HG02840 (cell line): Measurements from ENCODE around the gene MYBPC2.

Experiments
- ATAC-seq: cut with Tn5 transposase; IDR thresholded peaks from one replicate; pipeline ENCODE4 v1.9.1; 2021; ENCODE audit warnings: mild to moderate bottlenecking, moderate library complexity, moderate number of reproducible peaks; ENCODE audit not compliant: unreplicated experiment, low FRiP score

The MYBPC2 gene

DNA sequence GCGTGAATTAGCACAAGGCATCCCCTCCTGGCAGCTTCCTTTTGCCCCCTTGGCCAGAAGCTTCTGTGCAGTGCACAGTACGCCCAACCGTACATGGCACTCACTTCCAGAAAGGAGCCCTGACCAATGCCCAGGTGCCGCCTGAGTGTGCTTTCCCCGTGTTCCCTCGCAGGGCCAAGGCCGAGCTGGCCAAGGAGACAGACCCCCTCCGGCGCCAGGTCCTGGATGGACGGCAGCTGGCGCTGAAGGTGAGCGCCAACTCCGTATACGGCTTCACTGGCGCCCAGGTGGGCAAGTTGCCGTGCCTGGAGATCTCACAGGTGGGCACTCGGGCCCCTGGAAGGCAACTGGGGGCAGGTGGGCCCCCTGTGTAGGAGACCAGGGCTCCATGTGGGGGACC, 23.3 kb upstream of the MYBPC2 start:
- no peak for ATAC-seq

DNA sequence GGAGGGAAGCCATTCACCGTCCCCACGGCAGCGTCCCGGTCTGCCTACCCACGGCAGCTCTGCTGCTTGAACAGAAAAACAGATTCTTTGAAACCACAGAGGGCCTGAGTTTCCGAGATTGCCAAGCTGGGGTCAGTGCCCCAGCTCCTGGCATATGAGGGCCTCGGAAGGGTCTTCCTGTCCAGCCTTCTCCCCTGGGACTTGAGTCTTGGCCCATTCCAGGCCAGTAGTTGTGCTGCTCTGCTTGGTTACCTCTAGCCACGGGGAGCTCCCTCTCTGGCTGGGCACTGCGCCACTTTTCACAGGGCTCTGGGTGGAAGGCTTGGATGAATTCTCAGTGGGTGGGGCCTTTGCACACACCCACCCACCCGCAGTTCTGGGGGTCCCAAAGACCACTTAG, 22.6 kb upstream of the MYBPC2 start:
- no peak for ATAC-seq

DNA sequence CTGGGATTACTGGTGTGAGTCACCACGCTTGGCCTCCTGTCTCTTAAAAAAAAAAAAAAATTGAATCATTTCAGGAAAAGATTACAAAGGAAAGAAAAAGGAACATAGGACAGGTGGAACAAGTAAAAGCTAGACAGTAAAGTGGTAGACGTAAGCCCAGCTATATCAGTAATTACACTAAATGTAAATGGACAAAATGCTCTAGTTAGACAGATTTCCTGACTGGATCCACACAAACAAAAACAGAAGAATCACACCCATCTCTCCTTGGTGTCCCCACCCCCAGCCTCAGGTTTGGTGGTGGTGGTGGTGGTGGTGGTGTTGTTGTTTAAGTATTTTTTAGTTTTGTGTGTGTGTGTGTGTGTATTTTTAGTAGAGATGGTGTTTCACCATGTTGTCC, 20.3 kb upstream of the MYBPC2 start:
- no peak for ATAC-seq

DNA sequence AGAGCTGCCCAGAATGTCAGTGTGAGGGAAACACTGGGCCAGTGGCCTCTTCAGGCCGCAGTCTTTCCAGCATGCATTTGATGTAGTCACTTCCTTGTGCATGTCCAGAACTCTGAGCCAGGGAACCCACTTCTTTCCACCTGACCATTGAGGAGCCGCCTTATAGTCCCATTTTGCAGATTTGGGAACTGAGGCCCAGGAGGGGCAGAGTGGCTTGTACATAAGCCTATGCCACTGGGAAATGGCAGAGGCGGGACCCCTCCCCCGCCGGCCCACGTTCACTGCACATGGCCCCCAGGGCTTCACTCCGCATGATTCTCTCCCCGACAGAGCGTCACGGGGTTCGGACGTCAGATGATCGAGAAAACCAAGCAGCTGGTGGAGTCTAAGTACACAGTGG, 19.6 kb upstream of the MYBPC2 start:
- no peak for ATAC-seq

DNA sequence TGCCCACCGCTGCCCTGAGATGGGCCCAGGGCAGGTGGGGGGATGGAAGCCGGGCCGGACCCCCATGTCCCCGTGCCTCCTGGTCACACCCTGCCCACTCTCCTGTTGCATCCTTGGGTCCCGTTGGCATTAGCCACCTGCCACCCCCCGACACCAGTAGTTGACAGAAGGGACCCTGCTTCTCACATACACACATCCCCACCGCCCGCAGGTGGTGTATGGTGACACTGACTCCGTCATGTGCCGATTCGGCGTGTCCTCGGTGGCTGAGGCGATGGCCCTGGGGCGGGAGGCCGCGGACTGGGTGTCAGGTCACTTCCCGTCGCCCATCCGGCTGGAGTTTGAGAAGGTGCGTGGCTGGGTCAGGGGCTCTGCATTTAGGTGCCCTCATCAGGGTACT, 19.2 kb upstream of the MYBPC2 start:
- no peak for ATAC-seq

DNA sequence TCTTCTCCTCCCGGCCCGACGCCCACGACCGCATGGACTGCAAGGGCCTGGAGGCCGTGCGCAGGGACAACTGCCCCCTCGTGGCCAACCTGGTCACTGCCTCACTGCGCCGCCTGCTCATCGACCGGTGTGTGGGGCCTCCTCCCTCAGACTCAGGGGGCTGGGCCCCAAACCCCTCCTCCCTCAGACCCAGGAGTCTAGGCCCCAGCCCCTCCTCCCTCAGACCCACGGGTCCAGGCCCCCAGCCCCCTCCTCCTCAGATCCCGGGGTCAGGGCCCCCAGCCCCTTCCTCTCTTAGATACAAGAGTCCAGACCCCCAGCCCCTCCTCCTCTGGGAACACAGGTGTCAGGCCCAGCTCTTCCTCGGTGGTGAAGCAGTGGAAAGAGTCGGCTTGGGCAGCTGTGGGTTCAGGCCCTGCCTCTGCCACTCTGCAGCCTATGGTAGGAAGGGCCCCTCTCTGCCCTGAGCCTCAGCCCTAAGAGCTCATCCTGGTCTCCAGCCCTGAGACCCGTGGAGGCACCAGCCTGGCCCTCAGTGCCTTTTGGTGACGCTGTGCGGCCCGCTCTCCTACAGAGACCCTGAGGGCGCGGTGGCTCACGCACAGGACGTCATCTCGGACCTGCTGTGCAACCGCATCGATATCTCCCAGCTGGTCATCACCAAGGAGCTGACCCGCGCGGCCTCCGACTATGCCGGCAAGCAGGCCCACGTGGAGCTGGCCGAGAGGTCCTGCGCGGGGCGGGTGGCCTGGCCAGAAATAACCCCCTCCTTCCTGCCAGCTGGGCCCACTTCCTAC, 17.6 kb upstream of the MYBPC2 start:
- ATAC-seq, result no peak

DNA sequence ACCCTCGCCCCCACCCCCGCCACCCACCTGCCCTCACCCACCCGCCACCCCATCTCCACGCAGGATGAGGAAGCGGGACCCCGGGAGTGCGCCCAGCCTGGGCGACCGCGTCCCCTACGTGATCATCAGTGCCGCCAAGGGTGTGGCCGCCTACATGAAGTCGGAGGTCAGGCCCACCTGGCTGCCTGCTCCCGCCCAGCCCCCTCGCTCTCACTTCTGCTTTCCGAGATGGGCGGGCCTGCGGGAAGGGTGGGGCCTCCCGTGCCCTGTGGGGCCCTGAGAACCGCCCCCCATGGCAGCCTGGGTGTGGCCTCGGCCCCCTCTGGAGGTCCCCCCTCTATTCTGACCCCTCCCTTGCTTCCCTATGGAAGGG, 17.0 kb upstream of the MYBPC2 start:
- no peak for ATAC-seq

DNA sequence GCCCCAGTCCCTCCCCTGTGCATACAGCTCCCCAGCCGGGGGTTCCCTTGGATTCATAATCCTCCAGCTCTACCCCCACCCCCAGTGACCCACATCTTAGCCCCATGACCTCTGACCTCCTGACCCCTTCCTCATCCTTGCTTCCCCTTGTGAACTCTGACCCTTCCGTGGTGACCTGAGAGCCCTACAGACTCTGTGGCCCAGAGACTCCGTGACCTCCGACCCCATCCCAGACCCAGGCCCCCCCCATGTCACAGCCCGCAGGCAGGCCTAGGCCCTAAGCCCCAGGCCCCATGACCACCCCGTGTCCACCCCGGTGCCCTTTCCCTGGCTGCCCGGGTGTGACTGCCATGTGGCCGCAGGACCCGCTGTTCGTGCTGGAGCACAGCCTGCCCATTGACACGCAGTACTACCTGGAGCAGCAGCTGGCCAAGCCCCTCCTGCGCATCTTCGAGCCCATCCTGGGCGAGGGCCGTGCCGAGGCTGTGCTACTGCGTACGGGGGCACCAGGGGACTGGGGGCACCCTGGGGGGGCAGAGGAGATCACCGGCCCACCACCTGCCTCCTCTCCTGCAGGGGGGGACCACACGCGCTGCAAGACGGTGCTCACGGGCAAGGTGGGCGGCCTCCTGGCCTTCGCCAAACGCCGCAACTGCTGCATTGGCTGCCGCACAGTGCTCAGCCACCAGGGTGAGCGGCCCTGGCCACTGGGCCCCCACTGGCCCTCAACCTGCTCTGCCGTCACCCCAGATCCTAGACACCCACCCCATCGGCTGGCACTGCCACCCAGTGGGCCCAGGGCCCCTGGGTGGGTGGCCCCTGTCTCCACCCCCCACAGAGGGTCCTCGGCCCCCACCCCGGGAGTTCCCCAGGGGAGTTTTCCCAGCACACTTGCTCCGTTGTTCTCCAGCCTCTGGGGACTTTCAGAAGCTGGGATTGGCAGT, 16.4 kb upstream of the MYBPC2 start:
- no peak for ATAC-seq

DNA sequence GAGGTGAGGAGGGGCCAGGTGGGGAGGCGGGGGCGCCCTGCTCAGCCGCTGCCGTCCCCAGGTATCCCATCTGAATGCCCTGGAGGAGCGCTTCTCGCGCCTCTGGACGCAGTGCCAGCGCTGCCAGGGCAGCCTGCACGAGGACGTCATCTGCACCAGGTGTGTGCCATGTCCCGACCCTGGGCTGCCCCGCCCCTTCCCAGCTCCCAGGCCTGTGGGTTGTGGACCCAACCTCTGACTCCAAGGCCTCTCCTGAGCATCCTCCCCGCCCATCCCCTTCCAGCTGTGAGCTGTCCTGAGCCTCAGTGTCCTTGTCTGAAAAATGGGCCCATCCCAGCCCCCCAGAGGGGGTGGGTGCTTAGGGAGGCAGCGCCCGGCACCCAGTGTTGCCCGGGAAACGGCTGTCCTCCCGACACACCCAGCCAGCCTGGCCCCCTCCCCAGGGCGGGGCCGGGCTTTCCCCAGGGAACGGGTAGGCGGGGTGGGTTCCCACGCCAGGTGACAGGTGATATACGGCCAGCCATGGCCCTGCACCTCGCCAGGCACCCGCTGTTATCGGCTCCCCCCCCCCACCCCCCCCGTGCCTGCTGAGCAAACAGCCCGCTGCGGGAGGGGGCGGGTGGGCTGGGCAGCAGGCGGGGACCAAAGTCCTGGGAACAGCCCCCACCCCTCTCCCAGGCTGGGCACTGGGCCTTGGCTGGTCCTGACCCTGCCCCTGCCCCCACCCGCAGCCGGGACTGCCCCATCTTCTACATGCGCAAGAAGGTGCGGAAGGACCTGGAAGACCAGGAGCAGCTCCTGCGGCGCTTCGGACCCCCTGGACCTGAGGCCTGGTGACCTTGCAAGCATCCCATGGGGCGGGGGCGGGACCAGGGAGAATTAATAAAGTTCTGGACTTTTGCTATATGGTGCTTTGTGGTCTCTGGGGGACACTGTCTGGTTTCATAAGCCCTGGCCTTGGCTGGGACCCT, 15.3 kb upstream of the MYBPC2 start:
- ATAC-seq, result no peak

DNA sequence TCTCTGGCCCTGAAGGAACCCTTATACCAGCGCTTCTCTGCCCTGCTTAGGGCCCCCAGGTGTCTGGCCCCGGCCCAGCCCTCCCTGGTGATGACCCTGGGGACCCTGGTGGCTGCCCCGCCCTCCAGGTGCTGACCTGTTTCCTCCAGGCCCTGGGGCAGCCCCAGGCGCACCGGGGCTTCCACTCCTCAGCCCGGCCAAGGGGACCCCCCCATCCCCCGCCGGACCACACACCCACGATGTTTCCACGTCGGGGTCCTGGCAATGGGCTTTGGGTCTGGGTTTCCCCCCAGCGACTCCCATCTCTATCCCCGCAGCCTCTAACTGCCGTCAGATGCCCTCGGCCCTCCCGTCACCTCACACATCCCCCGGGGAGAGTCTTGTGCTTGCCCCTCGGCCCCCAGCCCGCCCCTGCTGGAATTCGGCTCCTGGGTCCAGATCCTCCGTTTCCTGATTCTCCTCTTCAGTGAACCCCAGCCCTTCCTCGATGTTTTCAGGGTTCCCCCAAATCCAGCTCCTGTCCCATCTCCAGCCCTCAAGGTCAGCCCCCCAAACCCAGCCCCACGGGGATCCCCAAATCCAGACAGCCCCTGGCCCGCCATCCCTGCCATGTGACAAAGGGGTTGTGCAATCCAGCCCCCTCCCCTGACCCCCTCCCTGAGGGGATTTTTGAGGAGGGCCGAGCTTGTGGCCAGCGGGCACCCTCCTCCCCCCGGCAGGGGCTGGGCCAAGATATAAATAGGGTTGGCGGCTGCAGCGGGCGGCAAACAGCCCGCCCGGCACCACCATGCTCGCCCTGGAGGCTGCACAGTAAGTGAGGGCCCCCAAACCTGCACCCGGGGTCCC, 14.3 kb upstream of the MYBPC2 start, which contains the start of gene SPIB:
TSS of gene SPIB (plus strand) at position 763 of the 846 bp plus-strand sequence. CDS start at position 788, 25 bp downstream.
- ATAC-seq, result no peak

DNA sequence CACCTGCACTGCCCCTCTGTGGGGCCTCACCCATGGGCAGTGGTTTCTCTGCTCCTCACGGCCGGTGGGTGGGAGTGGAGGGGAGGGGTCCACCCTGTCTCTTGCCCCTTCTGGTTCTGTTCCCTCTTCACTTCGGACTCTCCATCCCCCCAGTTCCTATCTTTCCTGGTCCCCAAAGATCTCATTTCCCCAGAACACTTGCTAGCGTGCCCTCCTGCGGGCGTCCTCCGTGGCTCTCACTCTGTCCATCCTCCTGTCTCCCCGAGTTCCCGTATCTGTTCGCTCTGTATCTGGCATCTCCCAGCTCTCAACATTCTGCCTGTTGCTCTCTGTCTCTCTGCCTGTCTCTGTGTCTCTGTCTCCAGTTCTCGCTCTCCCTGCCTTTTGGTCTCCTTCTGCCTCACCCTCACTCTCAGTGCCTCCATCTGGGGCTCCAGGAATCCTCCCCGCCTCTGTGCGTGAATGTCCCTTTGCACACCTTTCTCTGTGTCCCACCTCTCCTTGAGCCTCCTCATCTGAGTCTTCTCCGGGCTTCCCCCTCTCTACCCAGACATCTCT, 13.6 kb upstream of the MYBPC2 start:
- no peak for ATAC-seq

DNA sequence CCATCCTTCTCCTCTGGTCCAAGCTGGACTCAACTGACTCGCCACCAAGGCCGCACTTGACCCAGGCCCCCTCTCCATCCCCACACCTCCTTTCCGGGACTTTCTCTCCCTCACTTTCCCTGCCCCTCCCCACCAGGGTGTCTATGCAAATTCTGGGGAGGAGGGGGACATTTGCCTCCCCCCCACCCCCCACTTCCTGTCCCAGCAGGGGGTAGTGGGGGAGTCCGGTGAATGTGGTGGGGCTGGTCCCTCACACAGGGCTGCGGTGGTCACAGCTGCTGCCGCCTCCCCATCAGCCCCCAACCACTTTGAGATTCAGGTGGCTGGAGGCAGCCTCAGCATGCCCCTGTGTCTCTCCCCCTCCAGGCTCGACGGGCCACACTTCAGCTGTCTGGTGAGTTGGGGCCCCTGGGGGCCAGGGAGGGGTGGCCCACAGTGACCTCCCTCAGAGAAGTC, 13.1 kb upstream of the MYBPC2 start:
- ATAC-seq, result no peak

DNA sequence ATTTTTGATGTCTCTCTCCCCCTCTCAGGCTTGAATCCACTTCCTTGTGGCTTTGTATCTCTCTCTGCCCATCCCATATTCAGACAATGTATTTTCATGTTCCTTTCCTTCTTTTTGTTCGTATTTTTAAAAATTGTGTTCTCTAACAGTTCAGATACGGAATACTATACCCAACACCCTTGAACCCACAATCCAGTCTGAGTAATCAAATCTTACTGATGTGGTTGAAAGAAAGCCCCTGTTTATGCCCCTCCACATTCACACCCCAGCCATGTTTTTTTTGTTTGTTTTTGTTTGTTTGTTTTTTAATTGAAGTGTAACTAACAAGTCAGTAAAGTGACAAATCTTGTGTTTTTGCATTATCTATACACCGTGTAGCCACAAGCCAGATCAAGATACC, 12.6 kb upstream of the MYBPC2 start:
- ATAC-seq, result no peak

DNA sequence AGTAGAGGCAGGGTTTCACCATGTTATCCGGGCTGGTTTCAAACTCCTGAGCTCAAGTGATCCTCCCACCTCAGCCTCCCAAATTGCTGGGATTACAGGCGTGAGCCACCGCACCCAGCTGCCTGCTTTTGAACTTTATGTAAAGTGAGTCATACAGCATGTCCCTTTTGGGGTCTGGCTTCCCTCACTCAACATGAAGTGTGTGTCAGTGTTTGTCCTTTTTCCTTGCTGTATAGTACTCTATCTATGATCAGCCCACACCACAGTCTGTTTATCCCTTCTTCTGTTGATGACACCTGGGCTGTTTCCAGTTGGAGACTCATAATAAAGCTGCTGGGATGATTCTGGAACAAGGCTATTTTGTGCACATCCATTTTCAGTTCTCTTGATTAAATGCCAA, 11.9 kb upstream of the MYBPC2 start:
- no peak for ATAC-seq

DNA sequence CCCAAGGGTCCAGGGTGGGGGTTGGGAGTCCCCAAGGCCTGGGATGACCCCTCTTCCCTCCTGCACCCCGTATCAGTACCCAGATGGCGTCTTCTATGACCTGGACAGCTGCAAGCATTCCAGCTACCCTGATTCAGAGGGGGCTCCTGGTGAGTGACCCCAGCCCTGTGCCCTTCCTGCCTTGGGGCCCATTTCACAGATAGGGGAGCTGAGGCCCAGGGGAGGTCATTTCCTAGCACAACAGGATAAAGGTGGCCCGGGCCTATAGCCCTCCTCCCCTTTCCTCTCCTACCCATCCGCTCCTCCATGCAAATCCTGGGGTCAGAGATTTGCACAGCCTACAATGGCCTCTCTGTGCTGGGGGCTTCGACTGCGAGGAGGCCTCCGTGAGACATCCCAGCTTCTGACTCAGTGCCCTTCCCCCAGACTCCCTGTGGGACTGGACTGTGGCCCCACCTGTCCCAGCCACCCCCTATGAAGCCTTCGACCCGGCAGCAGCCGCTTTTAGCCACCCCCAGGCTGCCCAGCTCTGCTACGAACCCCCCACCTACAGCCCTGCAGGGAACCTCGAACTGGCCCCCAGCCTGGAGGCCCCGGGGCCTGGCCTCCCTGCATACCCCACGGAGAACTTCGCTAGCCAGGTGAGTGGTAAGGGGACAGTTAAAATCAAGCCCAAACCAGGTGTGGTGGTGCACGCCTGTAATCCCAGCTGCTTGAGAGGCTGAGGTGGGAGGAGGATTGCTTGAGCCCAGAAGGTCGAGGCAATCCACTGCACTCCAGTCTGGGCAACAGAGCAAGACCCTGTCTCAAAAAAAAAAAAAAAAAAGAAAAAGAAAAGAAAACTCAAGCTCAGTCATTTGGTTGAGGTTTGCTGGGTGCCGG, 10.1 kb upstream of the MYBPC2 start:
- no peak for ATAC-seq

DNA sequence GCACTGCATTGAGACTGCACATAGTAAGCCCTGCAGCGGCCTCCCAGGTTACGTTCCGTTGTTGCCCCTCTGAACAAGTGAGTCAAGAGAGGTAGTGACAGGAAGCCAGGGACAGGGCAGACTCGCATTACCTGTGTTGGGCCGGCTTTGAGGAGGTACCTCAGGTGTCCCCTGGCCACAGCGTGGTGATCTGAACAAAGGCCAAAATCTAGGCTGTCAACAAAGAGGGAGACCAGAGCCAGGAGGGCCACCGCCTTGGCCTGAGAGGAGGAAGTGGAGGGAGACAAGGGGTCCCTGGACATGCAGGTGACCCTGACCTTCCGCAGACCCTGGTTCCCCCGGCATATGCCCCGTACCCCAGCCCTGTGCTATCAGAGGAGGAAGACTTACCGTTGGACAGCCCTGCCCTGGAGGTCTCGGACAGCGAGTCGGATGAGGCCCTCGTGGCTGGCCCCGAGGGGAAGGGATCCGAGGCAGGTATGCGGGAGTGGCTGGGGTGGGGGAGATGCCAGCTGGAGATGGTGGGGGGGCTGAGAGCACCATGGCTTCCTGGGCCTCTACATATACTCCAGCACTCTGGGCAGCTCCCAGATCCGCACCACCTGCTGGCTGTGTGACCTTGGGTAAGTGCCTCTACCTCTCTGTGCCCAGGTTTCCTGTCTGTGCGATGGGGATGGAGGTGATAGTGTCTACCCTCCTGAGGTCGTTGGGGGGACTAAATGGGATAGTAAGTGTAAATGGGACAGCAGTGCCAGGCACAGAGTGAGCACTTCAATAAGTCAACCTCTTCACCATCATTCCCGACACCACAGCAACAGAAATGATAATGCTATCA, 9.2 kb upstream of the MYBPC2 start:
- ATAC-seq, result no peak

DNA sequence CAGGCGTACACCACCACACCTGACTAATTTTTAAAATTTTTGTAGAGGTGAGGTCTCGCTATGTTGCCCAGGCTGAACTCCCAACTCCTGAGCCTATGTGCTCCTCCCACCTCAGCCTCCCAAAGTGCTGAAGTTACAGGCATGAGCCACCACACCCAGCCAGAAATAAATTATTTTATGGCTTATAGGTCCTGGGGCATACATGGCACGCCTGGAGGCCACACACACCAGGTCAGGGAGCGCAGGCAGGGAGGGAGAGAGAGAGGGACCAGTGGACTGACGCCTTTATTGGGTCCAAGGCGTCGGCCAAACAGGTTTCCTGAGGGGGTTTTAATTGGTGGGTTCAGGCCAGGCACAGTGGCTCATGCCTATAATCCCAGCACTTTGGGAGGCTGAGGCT, 7.1 kb upstream of the MYBPC2 start:
- ATAC-seq, result no peak
